NCI-H2196 treated with DMSO at 0.1 percent for 48 hours (cell line): Measurements from ENCODE around the gene JPH2.

Experiments
- DNase-seq: peaks from one replicate; lab custom pipeline; 2025; ENCODE audit not compliant: unreplicated experiment; lab: John Stamatoyannopoulos, UW

JPH2 gene

GRCh38 chr20:44080646-44081267, 106.2 kb downstream of the JPH2 start:
- DNase-seq, result peak; percentile 49

- DNase-seq, result no peak
Measured at GRCh38 chr20:44080064-44080463, 106.9 kb downstream of the JPH2 start.

GRCh38 chr20:44079291-44079690, 107.7 kb downstream of the JPH2 start:
- no peak for DNase-seq

- no peak for DNase-seq
Measured at GRCh38 chr20:44075950-44076232, 111.1 kb downstream of the JPH2 start.

- DNase-seq, result no peak
Measured at GRCh38 chr20:44075191-44075949, 111.6 kb downstream of the JPH2 start.

GRCh38 chr20:44074252-44075151, 112.5 kb downstream of the JPH2 start:
- no peak for DNase-seq

GRCh38 chr20:44073675-44074071, 113.3 kb downstream of the JPH2 start:
- no peak for DNase-seq

GRCh38 chr20:44073011-44073674, 113.8 kb downstream of the JPH2 start:
- no peak for DNase-seq

GRCh38 chr20:44072384-44072783, 114.6 kb downstream of the JPH2 start:
- no peak for DNase-seq

GRCh38 chr20:44071526-44072111, 115.4 kb downstream of the JPH2 start:
- DNase-seq, result no peak

GRCh38 chr20:44071057-44071456, 115.9 kb downstream of the JPH2 start:
- no peak for DNase-seq

- no peak for DNase-seq
Measured at GRCh38 chr20:44070139-44070900, 116.7 kb downstream of the JPH2 start.

GRCh38 chr20:44069203-44070011, 117.6 kb downstream of the JPH2 start:
- no peak for DNase-seq

GRCh38 chr20:44068316-44069201, 118.4 kb downstream of the JPH2 start:
- DNase-seq, result no peak

GRCh38 chr20:44067650-44068081, 119.3 kb downstream of the JPH2 start:
- DNase-seq, result no peak

GRCh38 chr20:44066645-44067606, 120.1 kb downstream of the JPH2 start:
- no peak for DNase-seq
